Peyer's patch (tissue), 4 donors: ENCODE data around the gene CCDC152.

Experiments used
- CTCF ChIP-seq, 6 experiments: fragments of 450-650 bp in 4 of 6; fragments of 200-600 bp in 2 of 6; sonication (generic) in 1 of 6; IDR thresholded peaks; one replicate each; pipeline ENCODE4 v1.5.1; 2017 to 2019; ENCODE audit warnings: antibody characterized with exemption in 6 of 6, mild to moderate bottlenecking in 3 of 6, moderate library complexity in 1 of 6
- POLR2A ChIP-seq, 2 donors: fragments of 450-650 bp; IDR thresholded peaks; one replicate each; pipeline ENCODE4 v1.5.1; 2017; ENCODE audit warnings: antibody characterized with exemption in 2 of 2, mild to moderate bottlenecking in 2 of 2, moderate library complexity in 2 of 2

GRCh38 chr5:42740920-42741319 lies 15.7 kb upstream of the CCDC152 start:
- TF ChIP-seq CTCF (IDR thresholded peaks at IDR 0.05) (no peak), POLR2A (IDR thresholded peaks at IDR 0.05) (no peak)
